ENCODE data around the gene GPLD1.
"Not testable (repeated sequence)": the region's sequence is repeated elsewhere in the genome, so short reads cannot be mapped to it uniquely, and the experiment has no call there.

Gene GPLD1, protein sequence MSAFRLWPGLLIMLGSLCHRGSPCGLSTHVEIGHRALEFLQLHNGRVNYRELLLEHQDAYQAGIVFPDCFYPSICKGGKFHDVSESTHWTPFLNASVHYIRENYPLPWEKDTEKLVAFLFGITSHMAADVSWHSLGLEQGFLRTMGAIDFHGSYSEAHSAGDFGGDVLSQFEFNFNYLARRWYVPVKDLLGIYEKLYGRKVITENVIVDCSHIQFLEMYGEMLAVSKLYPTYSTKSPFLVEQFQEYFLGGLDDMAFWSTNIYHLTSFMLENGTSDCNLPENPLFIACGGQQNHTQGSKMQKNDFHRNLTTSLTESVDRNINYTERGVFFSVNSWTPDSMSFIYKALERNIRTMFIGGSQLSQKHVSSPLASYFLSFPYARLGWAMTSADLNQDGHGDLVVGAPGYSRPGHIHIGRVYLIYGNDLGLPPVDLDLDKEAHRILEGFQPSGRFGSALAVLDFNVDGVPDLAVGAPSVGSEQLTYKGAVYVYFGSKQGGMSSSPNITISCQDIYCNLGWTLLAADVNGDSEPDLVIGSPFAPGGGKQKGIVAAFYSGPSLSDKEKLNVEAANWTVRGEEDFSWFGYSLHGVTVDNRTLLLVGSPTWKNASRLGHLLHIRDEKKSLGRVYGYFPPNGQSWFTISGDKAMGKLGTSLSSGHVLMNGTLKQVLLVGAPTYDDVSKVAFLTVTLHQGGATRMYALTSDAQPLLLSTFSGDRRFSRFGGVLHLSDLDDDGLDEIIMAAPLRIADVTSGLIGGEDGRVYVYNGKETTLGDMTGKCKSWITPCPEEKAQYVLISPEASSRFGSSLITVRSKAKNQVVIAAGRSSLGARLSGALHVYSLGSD

DNA sequence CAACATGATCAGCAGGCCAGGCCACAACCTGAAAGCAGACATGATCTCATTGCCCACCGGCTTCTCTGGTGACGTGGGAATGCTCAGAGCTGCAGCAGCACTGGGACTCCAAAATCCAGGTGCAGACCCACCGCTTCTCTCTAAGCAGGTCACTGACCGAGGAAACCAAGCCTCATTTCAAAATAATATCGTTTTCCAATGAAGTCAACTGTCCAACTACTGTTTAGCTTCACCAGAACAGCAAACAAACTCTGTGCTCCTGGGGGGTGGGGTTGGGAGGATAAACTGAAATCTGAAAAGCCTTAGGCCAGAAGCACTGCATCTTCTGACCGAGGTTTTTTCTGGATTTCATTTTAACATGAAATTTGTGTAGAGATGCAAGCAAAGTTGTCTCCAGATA, at the start of gene GPLD1:
TSS of gene GPLD1 (minus strand) at position 109 of the 400 bp plus-strand sequence. CDS start at position 42, 67 bp downstream.
- DNase-seq (ENCODE audit: low spot score): no peak

DNA sequence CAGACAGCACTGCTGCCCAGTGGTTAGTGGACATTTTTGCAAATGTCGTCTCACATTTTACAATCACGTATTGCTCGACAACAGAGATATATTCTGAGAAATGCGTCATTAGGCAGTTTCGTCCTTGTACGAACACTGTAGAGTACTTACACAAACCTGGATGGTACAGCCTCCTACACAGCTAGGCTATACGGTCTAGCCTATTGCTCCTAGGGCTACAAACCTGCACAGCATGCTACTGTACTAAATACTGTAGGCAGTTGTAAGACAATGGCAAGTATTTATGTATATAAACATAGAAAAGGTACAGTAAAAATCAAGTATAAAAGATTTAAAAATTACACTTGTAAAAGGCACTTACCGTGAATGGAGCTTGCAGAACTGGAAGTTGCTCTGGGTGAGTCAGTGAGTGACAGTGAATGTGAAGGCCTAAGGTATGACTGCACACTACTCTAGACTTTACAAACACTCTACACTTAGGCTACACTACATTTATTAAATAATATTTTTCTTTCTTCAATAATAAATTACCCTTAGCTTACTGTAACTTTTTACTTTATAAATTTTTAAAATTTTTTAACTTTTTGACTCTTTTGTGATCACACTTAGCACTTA, 48.5 kb upstream of the GPLD1 start:
- DNase-seq (ENCODE audit: low spot score): peak; percentile 45

DNA sequence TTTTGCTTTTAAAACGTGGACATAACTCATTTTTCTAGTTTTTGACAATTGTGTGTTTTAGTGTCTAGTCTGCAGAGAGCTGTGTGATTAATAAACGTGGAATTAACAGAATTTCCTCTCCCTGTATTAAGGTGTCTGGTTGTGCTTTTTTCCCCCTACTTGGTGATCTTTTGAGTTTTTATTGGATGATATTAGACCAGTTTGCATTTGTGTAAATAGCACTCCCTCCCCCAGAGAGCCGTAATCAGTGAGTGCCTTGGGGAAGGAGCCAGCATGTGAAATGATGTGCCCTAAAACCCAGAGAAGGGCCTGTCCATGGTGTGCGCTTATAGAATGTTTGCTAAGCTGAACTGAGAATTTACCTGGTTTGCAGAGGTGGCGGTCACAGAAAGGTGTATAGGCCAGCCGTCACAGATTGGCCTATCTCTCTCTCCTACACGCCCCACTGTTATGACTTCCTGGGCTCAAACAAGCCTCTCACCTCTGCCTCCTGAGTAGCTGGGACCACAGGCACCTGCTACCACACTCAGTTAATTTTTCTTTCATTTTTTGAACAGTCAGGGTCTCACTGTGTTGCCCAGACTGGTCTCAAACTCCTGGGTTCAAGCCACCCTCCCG, 47.8 kb upstream of the GPLD1 start:
- DNase-seq (ENCODE audit: low spot score): no peak

DNA sequence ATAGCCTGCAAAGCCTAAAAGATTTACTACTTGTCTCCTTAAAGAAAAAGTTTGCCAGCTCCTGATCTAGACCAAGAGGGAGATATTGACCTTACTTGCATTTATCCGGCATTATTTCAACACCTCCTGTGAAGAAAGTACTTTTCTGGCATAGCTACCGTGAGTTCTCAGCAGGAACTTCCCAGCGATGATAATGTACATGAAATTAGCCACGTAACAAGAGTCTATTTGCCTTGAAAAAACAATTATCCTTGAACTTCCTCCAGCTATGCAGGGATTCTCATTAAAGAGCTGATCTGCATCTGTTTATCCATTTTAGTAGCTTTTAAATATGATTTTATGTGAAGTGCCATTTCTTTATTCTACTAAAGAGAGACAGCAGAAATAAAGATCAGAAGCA, 47.1 kb upstream of the GPLD1 start:
- no peak for DNase-seq (ENCODE audit: low spot score)

DNA sequence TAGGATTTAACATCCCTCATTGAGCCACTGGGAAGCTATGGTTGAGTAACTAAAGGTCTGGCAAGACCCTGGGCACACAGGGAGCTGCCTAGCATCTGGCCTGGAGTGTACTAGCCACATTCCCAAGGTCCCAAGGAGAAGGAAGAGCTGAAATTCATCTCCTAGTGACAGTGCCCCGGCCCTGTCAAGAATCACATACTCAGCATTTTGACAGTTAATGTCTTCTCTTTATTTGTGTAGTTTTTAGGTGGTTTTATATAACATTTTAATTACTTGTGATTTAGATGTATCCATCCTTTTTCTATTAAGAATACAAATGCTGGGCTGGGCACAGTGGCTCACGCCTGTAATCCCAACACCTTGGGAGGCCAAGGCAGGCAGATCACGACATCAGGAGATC, 45.8 kb upstream of the GPLD1 start:
- no peak for DNase-seq (ENCODE audit: low spot score)

DNA sequence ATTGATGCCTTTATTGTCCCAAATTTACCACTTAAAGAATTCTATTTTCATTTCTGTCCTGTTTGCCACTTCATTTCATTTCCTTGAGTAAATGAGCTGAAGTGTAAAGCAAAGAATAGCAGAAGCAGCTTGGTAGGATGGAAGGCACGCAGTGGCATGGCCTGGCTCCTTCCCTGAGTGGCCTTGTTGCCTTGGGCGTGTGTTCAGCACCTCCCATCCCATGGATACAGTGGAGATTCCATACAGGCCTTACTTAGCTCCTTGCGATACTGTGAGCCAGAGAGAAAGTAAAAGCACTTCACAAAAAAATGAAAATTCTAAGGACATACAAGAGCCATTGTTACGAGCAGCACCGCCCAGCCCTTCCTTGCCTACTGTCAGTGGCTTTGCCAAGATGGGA, 45.0 kb upstream of the GPLD1 start:
- no peak for DNase-seq (ENCODE audit: low spot score)

DNA sequence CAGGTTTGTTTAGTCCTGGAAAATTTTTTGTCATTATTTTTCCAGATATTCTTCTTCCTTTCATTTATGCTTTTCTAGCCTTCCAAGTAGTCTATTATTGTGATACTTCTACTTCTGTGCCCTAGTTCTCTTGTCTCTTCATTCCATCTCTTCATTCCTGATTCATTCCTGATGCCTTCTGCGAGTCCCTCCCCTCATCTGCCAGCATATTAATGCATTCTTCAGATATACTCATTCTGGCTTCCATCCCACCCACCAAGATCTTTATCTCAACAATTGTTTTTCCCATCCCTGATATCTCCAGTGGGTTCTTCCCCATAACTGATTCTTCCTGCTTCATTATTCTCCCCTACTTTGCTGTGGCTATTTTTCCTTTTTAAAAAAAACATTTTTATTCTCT, 40.6 kb upstream of the GPLD1 start:
- no peak for DNase-seq (ENCODE audit: low spot score)

DNA sequence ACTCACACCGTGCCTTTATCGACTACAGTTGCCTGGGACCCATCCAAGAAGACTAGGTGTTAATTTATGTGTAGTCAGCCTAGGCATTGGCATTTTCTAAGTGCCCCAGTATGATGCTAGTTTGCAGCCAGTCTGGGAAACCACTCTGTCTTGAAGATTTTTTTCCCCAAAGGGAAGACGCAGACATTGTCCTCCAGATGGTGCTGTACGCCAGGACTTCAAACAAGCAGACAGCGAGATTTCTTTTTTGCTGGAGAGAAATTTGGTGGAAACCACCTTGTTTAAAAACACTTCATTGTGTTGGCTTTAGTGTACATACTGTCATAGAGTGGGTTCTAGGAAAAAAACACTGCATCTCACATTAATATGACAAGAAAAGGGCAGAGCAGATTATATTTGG, 35.4 kb upstream of the GPLD1 start:
- peak; percentile 53 for DNase-seq (ENCODE audit: low spot score)

DNA sequence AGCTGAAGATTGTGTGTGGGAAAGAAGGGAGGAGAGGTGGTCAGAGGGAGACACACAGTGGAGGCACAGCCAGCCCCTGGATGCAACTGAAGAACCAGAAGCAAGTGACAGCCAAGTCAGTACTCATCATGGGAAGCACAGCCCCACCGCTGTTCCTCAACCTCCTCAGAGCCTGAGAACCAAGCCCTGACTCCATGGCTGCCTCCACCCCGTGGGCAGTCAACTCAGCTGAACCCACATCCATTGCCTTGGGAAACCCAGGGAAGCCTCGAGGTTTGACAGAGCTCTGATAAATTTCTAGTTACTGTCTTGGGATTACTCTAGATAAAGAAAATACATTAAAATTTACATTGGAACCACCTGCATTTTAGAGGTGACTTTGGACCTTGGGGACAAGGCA, 35.0 kb upstream of the GPLD1 start:
- DNase-seq (ENCODE audit: low spot score): no peak

DNA sequence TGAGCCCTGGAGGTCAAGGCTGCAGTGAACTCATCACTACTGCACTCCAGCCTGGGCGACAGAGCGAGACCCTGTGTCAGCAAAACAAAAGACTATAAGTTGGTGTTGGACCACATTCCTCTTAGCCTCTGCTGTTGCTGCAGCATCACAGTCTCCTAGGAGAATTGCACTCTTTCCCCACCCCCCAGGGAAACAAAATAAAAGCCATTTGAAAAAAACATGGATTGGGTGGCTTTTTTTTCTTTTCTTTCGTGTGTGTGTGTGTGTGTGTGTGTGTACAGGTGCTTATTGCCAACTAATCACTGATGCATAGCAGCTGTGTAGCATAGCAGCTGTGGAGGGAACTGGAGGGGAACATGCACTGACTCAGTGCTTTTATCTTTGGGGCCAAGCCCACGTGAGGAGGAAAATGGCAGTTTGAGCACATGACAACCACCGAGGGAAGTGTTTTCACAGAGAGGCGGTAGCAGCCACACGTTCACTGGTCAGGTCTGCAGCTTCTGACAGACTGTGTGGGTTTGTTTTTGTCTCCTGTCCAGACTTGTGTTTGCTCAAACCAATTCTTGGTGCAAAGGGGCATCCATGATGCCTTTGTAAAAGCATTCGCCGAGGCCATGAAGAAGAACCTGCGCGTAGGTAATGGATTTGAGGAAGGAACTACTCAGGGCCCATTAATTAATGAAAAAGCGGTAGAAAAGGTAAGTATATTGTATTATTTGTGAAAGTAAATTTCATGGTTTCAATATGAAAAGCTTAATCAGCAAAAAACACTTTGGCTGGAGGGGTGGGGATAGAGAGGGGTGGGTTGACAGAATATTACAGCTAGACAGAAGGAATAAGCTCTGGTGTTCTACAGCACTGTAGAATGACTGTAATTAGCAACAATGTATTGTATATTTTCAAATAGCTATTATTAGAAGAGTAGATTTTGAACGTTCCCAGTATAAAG, 33.1 kb upstream of the GPLD1 start:
- DNase-seq (ENCODE audit: low spot score): peak; percentile 95

DNA sequence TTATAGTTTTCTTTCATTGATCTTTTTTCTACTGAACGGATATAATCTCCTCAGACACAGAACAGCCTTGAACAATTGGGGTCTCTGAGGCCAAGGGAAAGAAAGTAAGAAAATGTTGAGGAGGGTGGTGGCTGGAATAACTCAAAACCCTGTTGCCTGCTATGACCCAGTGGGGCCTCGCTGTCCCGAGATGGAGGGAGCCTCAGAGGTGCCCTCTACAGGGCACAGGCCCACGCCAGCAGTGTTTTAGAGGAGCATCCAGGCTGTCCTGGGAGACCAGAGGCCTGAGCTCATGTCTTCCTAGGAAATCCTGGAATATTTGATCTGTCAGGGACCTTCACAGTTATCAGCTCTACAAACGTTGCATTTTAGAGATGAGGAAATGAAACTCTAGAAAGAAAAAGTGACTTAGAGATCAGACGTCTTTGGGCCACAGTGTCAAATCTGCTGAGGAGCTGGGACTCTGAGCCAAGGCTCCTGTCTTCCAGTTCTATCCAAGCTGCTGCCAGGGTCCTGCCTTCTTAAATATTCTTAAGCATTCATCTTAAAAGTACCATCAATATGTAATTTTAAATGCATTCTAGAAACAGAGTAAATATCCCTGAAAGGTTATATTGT, 31.7 kb upstream of the GPLD1 start:
- DNase-seq (ENCODE audit: low spot score): peak; percentile 29

DNA sequence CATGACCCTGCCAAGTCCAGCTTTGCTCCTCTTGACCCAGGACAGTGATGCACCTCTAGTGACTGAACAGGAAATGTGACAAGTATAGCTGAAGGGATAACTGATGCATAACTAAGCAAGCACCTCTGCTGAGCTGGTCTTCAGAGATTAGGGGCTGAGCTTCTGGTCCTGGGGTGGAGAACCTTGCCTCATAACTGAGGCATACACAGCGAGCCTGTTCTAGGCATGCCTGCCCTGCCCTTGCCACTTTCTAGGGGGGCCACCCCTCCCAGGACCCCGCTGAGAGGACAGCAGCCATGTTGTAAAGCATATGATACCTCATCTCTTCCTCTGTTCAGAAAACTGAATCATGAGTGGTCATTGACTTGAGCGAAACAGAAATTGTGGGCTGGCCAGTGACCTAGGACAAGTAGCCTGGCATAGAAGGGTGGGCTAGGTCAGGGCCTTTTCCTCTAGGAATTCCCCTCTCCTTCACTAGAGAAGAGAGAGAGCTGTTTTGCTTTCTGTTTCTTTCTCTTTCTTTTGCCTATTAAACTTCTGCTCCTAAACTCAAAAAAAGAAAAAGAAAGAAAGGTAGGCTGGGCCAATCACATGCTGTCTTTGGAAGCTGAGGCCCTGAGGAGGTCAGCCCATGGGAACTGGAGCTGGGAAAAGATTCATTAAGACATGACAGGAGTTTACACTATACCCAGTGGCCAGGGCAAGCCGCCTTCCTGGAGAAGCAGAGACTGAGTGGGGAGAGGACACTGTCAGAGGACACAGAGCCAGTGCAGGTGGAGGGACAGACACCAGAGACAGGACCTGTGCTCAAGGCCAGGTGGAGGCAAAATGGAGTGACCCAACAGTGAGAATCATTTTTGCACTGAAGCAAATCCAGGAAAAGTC, 28.5 kb upstream of the GPLD1 start:
- peak; percentile 54 for DNase-seq (ENCODE audit: low spot score)

DNA sequence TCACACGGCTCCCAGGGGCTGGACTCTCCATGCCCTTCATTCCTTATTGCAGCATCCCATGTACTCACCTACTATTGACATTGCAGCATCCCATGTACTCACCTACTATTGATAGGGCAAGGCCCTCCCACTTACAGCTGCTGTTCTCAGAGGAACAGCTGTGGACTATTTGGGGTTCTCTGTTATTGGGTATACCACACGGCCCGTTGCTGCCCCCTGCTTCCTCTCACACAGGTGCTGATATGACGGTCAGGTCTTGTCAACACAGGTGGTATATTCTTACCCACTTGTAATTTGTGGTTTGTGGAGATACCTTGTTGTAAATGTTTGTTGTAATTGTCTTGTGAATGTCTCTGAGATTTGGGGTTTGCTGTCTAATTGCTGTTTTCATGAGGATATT, 24.2 kb upstream of the GPLD1 start:
- DNase-seq (ENCODE audit: low spot score): no peak

DNA sequence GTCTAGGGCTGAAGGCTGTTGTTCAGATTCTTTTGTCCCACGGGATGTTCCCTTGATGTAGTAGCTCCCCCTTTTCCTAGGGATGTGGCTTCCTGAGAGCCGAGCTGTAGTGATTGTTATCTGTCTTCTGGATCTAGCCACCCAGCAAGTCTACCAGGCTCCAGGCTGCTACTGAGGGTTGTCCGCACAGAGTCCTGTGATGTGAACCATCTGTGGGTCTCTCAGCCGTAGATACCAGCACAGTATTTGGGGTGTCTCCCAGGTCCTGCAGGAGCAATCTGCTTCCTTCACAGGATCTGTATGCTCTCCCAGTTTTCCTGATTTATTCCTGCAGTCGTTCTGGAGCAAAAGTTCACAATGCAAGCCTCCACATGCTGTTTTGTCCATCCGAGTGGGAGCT, 22.6 kb upstream of the GPLD1 start:
- DNase-seq (ENCODE audit: low spot score): not testable (repeated sequence)

DNA sequence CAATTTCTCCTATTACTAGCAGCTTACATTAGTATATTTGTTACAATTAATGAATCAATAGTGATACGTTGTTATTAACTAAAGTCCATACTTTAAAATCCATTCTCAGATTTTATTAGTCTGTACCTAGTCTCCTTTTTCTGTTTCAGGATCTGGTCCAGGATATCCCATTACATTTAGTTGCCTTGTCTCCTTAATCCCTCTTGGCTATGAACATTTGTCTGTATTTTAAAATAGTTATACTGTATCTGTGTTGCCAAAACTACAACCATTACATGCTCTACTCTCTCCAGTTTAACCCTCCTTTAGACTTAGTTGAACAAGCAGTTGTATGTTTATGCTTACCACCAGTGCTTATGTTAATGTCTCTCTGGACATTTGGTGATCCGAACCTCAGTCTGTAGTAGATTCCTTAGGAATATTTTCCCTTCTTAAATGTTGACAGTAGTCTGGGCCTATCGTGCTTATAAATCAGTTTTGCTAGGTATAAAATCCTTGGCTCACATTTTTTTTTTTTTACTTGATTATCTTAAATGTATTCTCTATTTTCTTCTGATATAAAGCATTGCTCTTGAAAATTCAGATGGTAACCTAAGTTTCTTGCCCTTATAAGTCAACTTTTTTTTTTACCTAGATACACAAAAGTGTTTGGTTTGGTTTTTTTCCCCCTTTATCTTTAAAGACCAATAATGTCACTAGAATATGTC, 17.6 kb upstream of the GPLD1 start:
- no peak for DNase-seq (ENCODE audit: low spot score)

DNA sequence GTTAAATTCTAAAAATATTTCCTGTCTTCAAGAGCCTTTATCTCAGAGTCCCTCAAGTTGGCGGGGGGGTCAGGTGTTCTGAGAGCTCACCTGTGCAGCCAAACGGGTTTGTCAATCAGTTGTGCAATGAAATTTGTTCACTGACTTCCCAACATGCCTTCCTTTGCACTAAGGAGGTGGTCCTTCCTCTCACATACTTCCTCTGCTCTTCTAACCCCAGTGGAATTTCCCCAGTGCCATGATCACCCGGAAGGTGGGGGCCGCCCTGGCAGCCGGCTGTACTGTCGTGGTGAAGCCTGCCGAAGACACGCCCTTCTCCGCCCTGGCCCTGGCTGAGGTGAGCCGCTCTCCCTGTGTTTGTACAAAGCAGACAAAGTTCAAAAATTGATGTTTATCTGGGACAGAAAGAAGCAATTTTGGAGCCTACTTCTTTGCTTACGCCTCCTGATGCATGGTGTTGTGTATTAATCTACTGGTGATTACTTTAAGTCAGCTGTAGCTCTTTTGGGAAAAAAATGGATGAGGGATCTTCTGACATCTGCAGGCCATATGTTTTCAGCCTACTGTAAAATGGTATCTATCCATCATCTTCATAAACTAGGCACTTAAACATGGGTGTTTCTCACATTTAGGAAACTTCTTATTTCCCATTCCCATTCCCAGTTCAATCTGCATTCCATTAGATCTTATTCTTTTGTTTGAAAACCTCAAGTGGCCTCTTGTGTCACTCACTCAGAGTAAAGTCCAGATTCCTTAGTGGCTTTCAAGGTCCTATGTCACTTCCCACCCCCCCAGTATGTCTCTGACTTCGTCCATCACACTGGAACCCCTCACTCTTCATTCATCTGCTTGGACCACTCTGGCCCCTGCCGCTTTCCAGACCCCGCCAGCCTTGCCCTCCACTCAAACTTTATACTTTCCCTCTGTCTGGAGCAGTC, 15.5 kb upstream of the GPLD1 start:
- no peak for DNase-seq (ENCODE audit: low spot score)

DNA sequence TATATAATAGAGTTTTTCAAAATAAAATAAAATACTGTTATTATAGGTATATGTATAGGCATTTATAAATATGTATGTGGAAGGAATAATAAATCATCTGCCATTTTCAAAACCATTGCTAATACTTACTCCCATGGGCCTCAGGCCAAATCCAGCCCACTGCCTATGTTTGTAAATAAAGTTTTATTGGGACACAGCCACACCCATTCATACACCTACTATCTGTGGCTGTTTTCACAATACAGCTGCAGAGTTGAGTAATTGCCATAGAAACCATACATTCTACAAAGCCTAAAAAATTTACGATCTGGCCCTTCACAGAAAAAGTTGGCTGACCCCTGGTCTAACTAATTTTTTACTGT, 14.9 kb upstream of the GPLD1 start:
- no peak for DNase-seq (ENCODE audit: low spot score)

DNA sequence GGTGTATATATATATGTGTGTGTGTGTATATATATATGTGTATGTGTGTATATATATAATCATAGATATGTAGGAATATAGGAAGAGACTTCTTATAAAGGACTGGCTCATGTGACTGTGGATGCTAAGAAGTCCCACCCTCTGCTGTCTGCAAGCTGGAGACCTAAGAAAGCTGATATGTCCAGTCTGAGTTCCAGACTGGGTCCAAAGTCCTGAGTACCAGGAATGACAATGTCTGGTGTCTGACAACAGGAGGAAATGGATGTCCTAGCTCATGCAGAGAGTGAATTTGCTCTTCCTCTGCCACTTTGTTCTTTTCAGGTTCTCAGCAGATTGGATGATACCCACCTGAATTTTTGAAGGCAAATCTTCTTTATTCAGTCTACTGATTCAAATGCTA, 12.5 kb upstream of the GPLD1 start:
- DNase-seq (ENCODE audit: low spot score): no peak
